DND-41 (cell line): ENCODE measurements around the gene SH3BGR.

Experiments used
- CTCF ChIP-seq: IDR thresholded peaks from 2 replicates; pipeline ENCODE4 v1.5.1; 2012; ENCODE audit warnings: borderline replicate concordance, low read length, moderate library complexity, mild to moderate bottlenecking; ENCODE audit not compliant: poor library complexity, severe bottlenecking; ENCODE audit errors: extremely low read depth
- EZH2 ChIP-seq: IDR thresholded peaks from 3 replicates; pipeline ENCODE4 v1.6.1; 2012; ENCODE audit warnings: borderline replicate concordance, low read depth, mild to moderate bottlenecking, moderate library complexity, low read length, inconsistent platforms; ENCODE audit not compliant: severe bottlenecking

GRCh38 chr21:39519835-39520234, 68.1 kb downstream of the SH3BGR start:
- TF ChIP-seq CTCF (no peak), EZH2 (no peak)
